GM21717 (cell line): ENCODE results near the gene EHD2.
"Not testable (repeated sequence)": the region's sequence is repeated elsewhere in the genome, so short reads cannot be mapped to it uniquely, and the experiment has no call there.

Experiments used
- ATAC-seq: cut with Tn5 transposase; IDR thresholded peaks from one replicate; pipeline ENCODE4 v1.9.1; 2021; ENCODE audit warnings: mild to moderate bottlenecking, moderate library complexity; ENCODE audit not compliant: unreplicated experiment

EHD2 gene

GRCh38 chr19:47713046-47714021 lies at the start of gene EHD2:
Gene EHD2, plus strand, starts transcription at chr19:47713422. Its CDS starts 3,191 bp downstream, at chr19:47716613.
- ATAC-seq, result no peak

GRCh38 chr19:47663435-47663910 lies 49.7 kb upstream of the EHD2 start:
- no peak for ATAC-seq

GRCh38 chr19:47663911-47664771 lies 49.1 kb upstream of the EHD2 start:
- no peak for ATAC-seq

GRCh38 chr19:47668556-47668955 lies 44.7 kb upstream of the EHD2 start:
- not testable (repeated sequence) for ATAC-seq

- ATAC-seq, result no peak
Observed at GRCh38 chr19:47670736-47671135, 42.5 kb upstream of the EHD2 start.

GRCh38 chr19:47671499-47671898 lies 41.7 kb upstream of the EHD2 start:
- no peak for ATAC-seq

- no peak for ATAC-seq
Observed at GRCh38 chr19:47673426-47673825, 39.8 kb upstream of the EHD2 start.

- ATAC-seq, result no peak
Observed at GRCh38 chr19:47674548-47674947, 38.7 kb upstream of the EHD2 start.

GRCh38 chr19:47675271-47675670 lies 38.0 kb upstream of the EHD2 start:
- ATAC-seq, result no peak

GRCh38 chr19:47675859-47676258 lies 37.4 kb upstream of the EHD2 start:
- ATAC-seq, result no peak

GRCh38 chr19:47676811-47677210 lies 36.4 kb upstream of the EHD2 start:
- ATAC-seq, result no peak

- ATAC-seq, result no peak
Observed at GRCh38 chr19:47679251-47679900, 33.8 kb upstream of the EHD2 start.

- ATAC-seq, result no peak
Observed at GRCh38 chr19:47679922-47680857, 33.0 kb upstream of the EHD2 start.

- ATAC-seq, result no peak
Observed at GRCh38 chr19:47680858-47681332, 32.3 kb upstream of the EHD2 start.

- no peak for ATAC-seq
Observed at GRCh38 chr19:47681388-47681787, 31.8 kb upstream of the EHD2 start.

GRCh38 chr19:47681936-47682335 lies 31.3 kb upstream of the EHD2 start:
- no peak for ATAC-seq

GRCh38 chr19:47682939-47683338 lies 30.3 kb upstream of the EHD2 start:
- no peak for ATAC-seq

- no peak for ATAC-seq
Observed at GRCh38 chr19:47686679-47687450, 26.4 kb upstream of the EHD2 start.

- no peak for ATAC-seq
Observed at GRCh38 chr19:47687906-47688305, 25.3 kb upstream of the EHD2 start.
